SU-DHL-6 (cell line): ENCODE results near the gene FNBP1L.

Source experiments
- H2AFZ ChIP-seq: fragments of 200-600 bp; sonication (generic); 2 replicates; pipeline ENCODE4 v1.6.1; 2014; ENCODE audit warnings: low read depth, mild to moderate bottlenecking, moderate library complexity, mixed read lengths, antibody characterized with exemption, low read length; ENCODE audit not compliant: severe bottlenecking
- H3F3A ChIP-seq: fragments of 200-600 bp; shearing (Covaris generic); 2 replicates; pipeline ENCODE4 v1.6.0; 2016; ENCODE audit warnings: antibody characterized with exemption, mild to moderate bottlenecking; ENCODE audit not compliant: insufficient read depth
- H3K27ac ChIP-seq: fragments of 200-600 bp; sonication (generic); 2 replicates; pipeline ENCODE4 v1.5.1; 2016; ENCODE audit warnings: low read depth, mild to moderate bottlenecking, low read length, moderate library complexity, mixed read lengths
- H3K27me3 ChIP-seq: fragments of 200-600 bp; sonication (generic), shearing (Covaris generic); 2 replicates; pipeline ENCODE4 v1.6.0; 2014; ENCODE audit warnings: mild to moderate bottlenecking, low read length
- H3K36me3 ChIP-seq: fragments of 200-600 bp; sonication (generic); 2 replicates; pipeline ENCODE4 v1.6.1; 2014; ENCODE audit warnings: mild to moderate bottlenecking, low read length, mixed read lengths
- H3K4me2 ChIP-seq: fragments of 300-600, 200-600 bp; shearing (Covaris generic), sonication (generic); 2 replicates; pipeline ENCODE4 v1.6.0; 2014; ENCODE audit warnings: low read length, low read depth, mild to moderate bottlenecking; ENCODE audit not compliant: poor library complexity, severe bottlenecking
- H3K4me3 ChIP-seq: fragments of 200-600 bp; sonication (generic); 2 replicates; pipeline ENCODE4 v1.5.1; 2014; ENCODE audit warnings: antibody characterized with exemption, low read length, mild to moderate bottlenecking, mixed read lengths; ENCODE audit not compliant: insufficient read depth, poor library complexity, severe bottlenecking
- H3K79me2 ChIP-seq: fragments of 200-600 bp; sonication (generic); 2 replicates; pipeline ENCODE4 v1.6.1; 2014; ENCODE audit warnings: mild to moderate bottlenecking, low read length, moderate library complexity; ENCODE audit not compliant: insufficient read depth
- H3K9ac ChIP-seq: fragments of 200-600 bp; sonication (generic); 2 replicates; pipeline ENCODE4 v1.7.0; 2014; ENCODE audit warnings: mild to moderate bottlenecking, low read length
- H3K9me2 ChIP-seq: fragments of 200-600 bp; sonication (generic); replicated peaks from 2 replicates; pipeline ENCODE4 v1.6.1; 2014; ENCODE audit warnings: low read length; ENCODE audit not compliant: insufficient read depth
- H3K9me3 ChIP-seq: fragments of 200-600 bp; sonication (generic); 2 replicates; pipeline ENCODE4 v1.6.1; 2014; ENCODE audit warnings: low read length, mixed read lengths; ENCODE audit not compliant: insufficient read depth
- H4K20me1 ChIP-seq: fragments of 200-600 bp; sonication (generic); 2 replicates; pipeline ENCODE4 v1.6.1; 2014; ENCODE audit warnings: low read depth, mild to moderate bottlenecking, antibody characterized with exemption, low read length, moderate library complexity, mixed read lengths
- EZH2phosphoT487 ChIP-seq: fragments of 200-600 bp; sonication (generic), shearing (Covaris generic); conservative IDR thresholded peaks from 2 replicates; pipeline ENCODE4 v1.6.1; 2018; ENCODE audit warnings: mild to moderate bottlenecking, antibody characterized with exemption, low read length, moderate library complexity, mixed read lengths
- TF ChIP-seq, protein P1 (sequence below): fragments of 200-600 bp; sonication (generic); IDR thresholded peaks from one replicate; pipeline ENCODE4 v1.5.1; 2017; ENCODE audit warnings: antibody characterized with exemption, mild to moderate bottlenecking, low read length, moderate library complexity; ENCODE audit not compliant: insufficient read depth, poor library complexity, severe bottlenecking

FNBP1L gene

DNA sequence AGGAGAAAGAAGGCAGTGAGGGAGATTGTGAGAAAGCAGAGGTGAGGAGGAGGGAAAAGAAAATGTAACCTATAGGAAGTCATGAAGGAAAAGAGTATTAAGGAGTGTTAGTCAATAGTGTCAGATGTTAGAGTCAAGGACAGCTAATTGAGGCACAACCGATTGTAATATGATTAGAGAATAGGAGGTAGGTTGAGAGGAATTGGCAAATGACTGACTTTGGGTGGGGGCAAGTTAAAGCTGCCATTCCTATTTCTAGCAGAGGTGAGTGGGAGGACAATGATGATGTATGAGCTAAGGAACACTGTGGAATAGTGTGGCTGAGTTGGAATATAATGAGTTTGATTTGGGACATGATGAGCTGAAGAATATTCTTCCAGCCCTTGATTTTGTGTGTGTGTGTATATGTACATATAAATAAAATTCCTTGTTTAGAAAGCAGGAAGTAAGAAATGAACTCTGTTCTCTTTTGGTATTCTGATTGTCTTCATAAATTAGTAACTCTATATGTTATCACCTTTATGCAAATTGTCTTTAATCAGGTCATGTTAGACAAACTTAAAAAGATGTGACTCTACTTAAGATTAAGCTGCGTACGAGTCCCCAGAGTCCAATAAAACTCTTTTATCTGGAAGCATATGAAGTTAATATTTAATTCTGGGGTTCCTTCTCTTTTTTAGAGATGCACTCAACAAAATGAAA is 98.4 kb downstream of the FNBP1L start:
- Histone ChIP-seq H3K9ac (no peak overlapping the region), H3K9me3 (no peaks in the 10 kb centered on the region), H3K27me3 (no peaks in the 10 kb centered on the region), H4K20me1 (no peaks in the 10 kb centered on the region; the same call in 1 of the 2 replicates), H2AFZ (no peak overlapping the region), H3K4me2 (no peak overlapping the region), H3F3A (no peaks in the 10 kb centered on the region), H3K36me3 (no peaks in the 10 kb centered on the region), H3K79me2 (no peaks in the 10 kb centered on the region), H3K27ac (no peak overlapping the region), H3K9me2 (no peaks in the 10 kb centered on the region), H3K4me3 (no peak overlapping the region)
- TF ChIP-seq EZH2phosphoT487 = no peak
- TF ChIP-seq, protein P1, sequence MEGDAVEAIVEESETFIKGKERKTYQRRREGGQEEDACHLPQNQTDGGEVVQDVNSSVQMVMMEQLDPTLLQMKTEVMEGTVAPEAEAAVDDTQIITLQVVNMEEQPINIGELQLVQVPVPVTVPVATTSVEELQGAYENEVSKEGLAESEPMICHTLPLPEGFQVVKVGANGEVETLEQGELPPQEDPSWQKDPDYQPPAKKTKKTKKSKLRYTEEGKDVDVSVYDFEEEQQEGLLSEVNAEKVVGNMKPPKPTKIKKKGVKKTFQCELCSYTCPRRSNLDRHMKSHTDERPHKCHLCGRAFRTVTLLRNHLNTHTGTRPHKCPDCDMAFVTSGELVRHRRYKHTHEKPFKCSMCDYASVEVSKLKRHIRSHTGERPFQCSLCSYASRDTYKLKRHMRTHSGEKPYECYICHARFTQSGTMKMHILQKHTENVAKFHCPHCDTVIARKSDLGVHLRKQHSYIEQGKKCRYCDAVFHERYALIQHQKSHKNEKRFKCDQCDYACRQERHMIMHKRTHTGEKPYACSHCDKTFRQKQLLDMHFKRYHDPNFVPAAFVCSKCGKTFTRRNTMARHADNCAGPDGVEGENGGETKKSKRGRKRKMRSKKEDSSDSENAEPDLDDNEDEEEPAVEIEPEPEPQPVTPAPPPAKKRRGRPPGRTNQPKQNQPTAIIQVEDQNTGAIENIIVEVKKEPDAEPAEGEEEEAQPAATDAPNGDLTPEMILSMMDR = no peak

GRCh38 chr1:93549131-93549530 is 101.2 kb downstream of the FNBP1L start:
- no peak overlapping the region for H3K4me3 ChIP-seq
- no peaks in the 10 kb centered on the region for H3K79me2 ChIP-seq
- no peaks in the 10 kb centered on the region for H3K9me3 ChIP-seq
- no peak overlapping the region for H3K27ac ChIP-seq
- no peak overlapping the region for H3K9ac ChIP-seq
- no peak overlapping the region for H3K4me2 ChIP-seq
- no peaks in the 10 kb centered on the region for H3K36me3 ChIP-seq
- no peak overlapping the region for H2AFZ ChIP-seq
- H4K20me1 ChIP-seq = no peaks in the 10 kb centered on the region; the same call in 1 of the 2 replicates
- H3K9me2 ChIP-seq = no peaks in the 10 kb centered on the region
- H3F3A ChIP-seq = no peaks in the 10 kb centered on the region
- no peak for TF ChIP-seq EZH2phosphoT487
- TF ChIP-seq, protein P1 = no peak
- no peaks in the 10 kb centered on the region for H3K27me3 ChIP-seq

- no peak overlapping the region for H3K4me2 ChIP-seq
- no peak overlapping the region for H2AFZ ChIP-seq
- no peaks in the 10 kb centered on the region for H3K9me2 ChIP-seq
- H3F3A ChIP-seq = no peaks in the 10 kb centered on the region
- no peaks in the 10 kb centered on the region for H3K27me3 ChIP-seq
- no peak overlapping the region for H3K4me3 ChIP-seq
- TF ChIP-seq, protein P1 = no peak
- no peak for TF ChIP-seq EZH2phosphoT487
- no peaks in the 10 kb centered on the region; the same call in 1 of the 2 replicates for H4K20me1 ChIP-seq
- H3K36me3 ChIP-seq = no peaks in the 10 kb centered on the region
- H3K79me2 ChIP-seq = no peaks in the 10 kb centered on the region
- H3K9me3 ChIP-seq = no peaks in the 10 kb centered on the region
- no peak overlapping the region for H3K9ac ChIP-seq
- H3K27ac ChIP-seq = no peak overlapping the region
Observed at GRCh38 chr1:93549811-93550210, 101.9 kb downstream of the FNBP1L start.
